ELF-1 (cell line): ENCODE measurements around the gene ART1.
"Not testable (repeated sequence)": the region's sequence is repeated elsewhere in the genome, so short reads cannot be mapped to it uniquely, and the experiment has no call there.

ENCODE experiments used
- DNase-seq: peaks from one replicate; pipeline ENCODE4 v3.0.0-alpha.2; 2016; ENCODE audit warnings: low read depth, low spot score

ART1 gene

GRCh38 chr11:3632070-3632660 lies 12.8 kb upstream of the ART1 start:
- no peak for DNase-seq

- DNase-seq = no peak
Observed at GRCh38 chr11:3635641-3636375, 9.1 kb upstream of the ART1 start.

- no peak for DNase-seq
Observed at GRCh38 chr11:3637201-3637600, 7.7 kb upstream of the ART1 start.

GRCh38 chr11:3638513-3638912 lies 6.4 kb upstream of the ART1 start:
- no peak for DNase-seq

GRCh38 chr11:3639841-3640240 lies 5.1 kb upstream of the ART1 start:
- DNase-seq = no peak

GRCh38 chr11:3641191-3641590 lies 3.7 kb upstream of the ART1 start:
- DNase-seq = no peak

GRCh38 chr11:3641701-3642070 lies 3.2 kb upstream of the ART1 start, which contains the start of gene ART5:
TSS of gene ART5 (minus strand) at chr11:3641992. CDS start at chr11:3641862, 130 bp downstream.
- no peak for DNase-seq

- peak; percentile 97 for DNase-seq
Observed at GRCh38 chr11:3642071-3642951, 2.6 kb upstream of the ART1 start.

GRCh38 chr11:3643102-3643546 lies 1.8 kb upstream of the ART1 start:
- peak; percentile 57 for DNase-seq

GRCh38 chr11:3645552-3645951 lies 624 bp downstream of the ART1 start:
- no peak for DNase-seq

- DNase-seq = not testable (repeated sequence)
Observed at GRCh38 chr11:3648843-3649242, 3.9 kb downstream of the ART1 start.

- DNase-seq = not testable (repeated sequence)
Observed at GRCh38 chr11:3649374-3649773, 4.4 kb downstream of the ART1 start.

GRCh38 chr11:3652514-3652913 lies 7.6 kb downstream of the ART1 start:
- DNase-seq = not testable (repeated sequence)

GRCh38 chr11:3655547-3655946 lies 10.6 kb downstream of the ART1 start:
- no peak for DNase-seq

- not testable (repeated sequence) for DNase-seq
Observed at GRCh38 chr11:3657331-3657730, 12.4 kb downstream of the ART1 start.

- DNase-seq = no peak
Observed at GRCh38 chr11:3658252-3658651, 13.3 kb downstream of the ART1 start.

GRCh38 chr11:3659595-3660515 lies 14.9 kb downstream of the ART1 start:
- DNase-seq = no peak

GRCh38 chr11:3660960-3661359 lies 16.0 kb downstream of the ART1 start:
- no peak for DNase-seq

- DNase-seq = no peak
Observed at GRCh38 chr11:3662856-3663255, 17.9 kb downstream of the ART1 start.

GRCh38 chr11:3664032-3664630 lies 19.2 kb downstream of the ART1 start:
- DNase-seq = no peak
